ENCODE data around the gene JTB.

Gene JTB

GRCh38 chr1:153929981-153930948 is 47.2 kb downstream of the JTB start:
- DNase-seq = no peak

GRCh38 chr1:153929426-153929825 is 48.0 kb downstream of the JTB start:
- DNase-seq = no peak

DNA sequence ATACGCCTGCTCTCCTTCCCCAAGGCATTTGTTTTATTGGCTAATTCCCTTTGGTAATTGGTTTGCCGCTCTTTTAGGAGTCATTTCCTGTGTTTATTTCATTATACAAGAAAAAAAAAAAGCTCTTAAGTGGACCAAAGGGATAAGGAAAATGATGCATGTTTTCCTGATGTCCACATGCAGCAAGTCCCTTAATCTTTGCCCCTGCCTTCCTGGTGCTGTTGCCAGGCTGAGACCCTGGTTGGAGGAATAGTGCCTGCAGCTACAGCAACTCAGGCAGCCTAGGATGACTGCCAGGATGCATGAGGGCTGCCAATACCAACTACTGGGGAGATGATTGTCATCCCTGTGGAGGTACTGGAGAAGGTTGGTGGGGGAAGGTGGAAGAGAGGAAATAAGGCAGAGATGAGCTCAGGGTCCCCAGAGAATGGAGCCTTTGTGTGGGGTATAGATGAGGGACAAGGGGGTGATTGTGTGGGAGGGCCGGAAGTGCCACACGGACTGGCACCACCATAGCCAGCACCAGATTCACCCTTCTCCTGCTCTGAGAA is 48.6 kb downstream of the JTB start:
- DNase-seq = no peak

DNA sequence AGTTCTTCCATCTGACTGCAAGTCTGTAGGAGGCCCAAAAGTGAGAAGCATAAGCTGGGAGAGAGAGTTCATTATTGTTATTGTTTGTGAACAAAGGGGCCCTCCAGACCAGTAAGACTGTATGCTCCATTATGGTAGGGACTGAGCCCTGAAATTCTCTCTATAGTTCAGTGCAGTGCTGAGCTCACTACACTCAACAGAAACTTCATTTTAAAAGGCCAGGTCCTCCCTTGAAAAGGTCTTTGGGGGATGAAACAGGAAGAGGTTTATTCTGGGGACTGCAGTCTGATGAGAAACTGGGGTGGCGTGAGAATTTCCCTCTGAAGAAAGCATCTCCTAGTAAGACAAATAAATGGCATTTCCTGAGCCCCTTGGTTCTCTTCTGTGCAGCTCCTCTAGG is 49.2 kb downstream of the JTB start:
- DNase-seq = no peak

DNA sequence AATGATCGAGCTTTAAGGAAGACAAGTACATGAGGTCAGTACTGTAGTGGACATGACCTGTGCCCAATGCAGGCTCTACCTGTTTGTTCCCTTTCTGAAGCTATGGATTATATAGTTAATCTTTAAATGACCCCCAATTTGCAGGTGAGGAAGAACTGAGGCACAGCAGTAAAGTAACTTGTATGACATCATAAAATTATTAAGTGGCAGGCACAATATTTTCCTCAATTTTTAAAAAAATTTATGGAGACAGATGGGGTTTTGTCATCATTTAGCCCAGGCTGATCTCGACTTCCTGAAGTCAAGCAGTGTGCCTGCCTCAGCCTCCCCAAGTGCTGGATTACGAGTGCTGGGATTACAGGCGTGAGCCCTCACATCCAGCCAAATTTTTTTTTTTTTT is 51.1 kb downstream of the JTB start:
- no peak for DNase-seq

Measured in stimulated activated CD4-positive, alpha-beta T cell treated with anti-CD3 and anti-CD28 coated beads, Interleukin-1b, Interleukin-23, amount 100 ng/mL, for 48 hours (primary cell).